ENCODE data around the gene ALDH8A1.

GRCh38 chr6:134979142-134979541 lies 29.2 kb upstream of the ALDH8A1 start:
- TF ChIP-seq POLR2AphosphoS5 (IDR thresholded peaks at IDR 0.05; ENCODE audit: low read depth, low read length) (no peak), CTCF (IDR thresholded peaks at IDR 0.05) (no peak)
